A673 (cell line): ENCODE data around the gene ZNF300.
"Not testable (repeated sequence)": the region's sequence is repeated elsewhere in the genome, so short reads cannot be mapped to it uniquely, and the experiment has no call there.

ENCODE experiments used
- CTCF ChIP-seq: fragments of 300-800, 200-600 bp; sonication (generic); conservative IDR thresholded peaks from 2 replicates; pipeline ENCODE4 v1.5.1; 2017; ENCODE audit warnings: low read depth, mild to moderate bottlenecking, antibody characterized with exemption, low read length, moderate library complexity, mixed read lengths
- EZH2 ChIP-seq: fragments of 200-600 bp; sonication (generic); IDR thresholded peaks from 2 replicates; pipeline ENCODE4 v1.6.1; 2017; ENCODE audit warnings: borderline replicate concordance, low read depth, mild to moderate bottlenecking, mixed read lengths, antibody characterized with exemption, low read length; ENCODE audit not compliant: poor library complexity, severe bottlenecking

- not testable (repeated sequence) for TF ChIP-seq CTCF, EZH2
These were observed 48.1 kb downstream of the ZNF300 start for GRCh38 chr5:150856700-150857099.
